GM18505 (cell line): Measurements from ENCODE around the gene MYO1E.
A peak's percentile ranks its signal among the peaks of the same experiment; 100 is the strongest.

Experiments used
- ATAC-seq: cut with Tn5 transposase; IDR thresholded peaks from one replicate; pipeline ENCODE4 v1.9.1; 2021; ENCODE audit not compliant: unreplicated experiment
- POLR2A ChIP-seq: IDR thresholded peaks from 4 replicates; pipeline ENCODE4 v1.6.1; 2011; ENCODE audit warnings: borderline replicate concordance; ENCODE audit not compliant: insufficient read depth, insufficient read length; ENCODE audit errors: extremely low read depth

The MYO1E gene

DNA sequence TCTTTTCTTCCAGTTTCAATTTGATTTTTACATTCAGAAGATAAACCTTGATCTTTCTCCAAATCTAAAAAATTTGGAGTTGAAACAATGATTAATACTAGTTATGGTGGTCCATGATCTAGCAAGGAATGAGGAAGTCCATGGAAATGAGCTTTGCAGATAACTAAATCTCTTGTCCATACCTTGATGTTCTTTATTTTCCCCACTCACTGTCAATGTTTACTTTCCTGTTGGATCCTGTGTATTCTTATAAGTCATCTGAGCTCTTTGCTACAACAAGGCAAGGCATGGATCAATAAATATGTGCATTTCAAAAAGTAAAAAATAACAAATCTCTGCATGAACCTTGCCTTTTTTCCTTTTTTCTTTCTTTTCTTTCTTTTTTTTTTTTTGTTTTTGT, 6.2 kb upstream of the MYO1E start:
- ATAC-seq: no peak
- no peak for TF ChIP-seq POLR2A

DNA sequence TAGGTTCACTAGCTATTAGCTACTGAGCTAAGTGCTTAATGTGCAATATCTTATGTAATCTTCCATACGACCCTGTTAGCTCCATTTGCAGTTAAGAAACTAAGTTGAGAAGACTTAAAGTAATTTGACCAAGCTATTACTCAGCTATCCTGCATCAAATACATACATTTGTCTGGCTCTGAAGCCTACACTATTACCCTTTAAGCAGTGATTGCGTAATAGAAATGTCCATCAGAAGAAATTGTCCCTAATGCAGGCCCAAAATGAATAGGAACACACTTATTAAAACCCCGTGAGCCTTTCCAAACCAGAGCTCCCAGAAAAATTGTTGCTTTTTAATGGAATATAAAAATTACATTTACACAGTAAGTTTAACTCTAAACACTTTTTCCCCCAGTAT, 5.3 kb upstream of the MYO1E start:
- no peak for ATAC-seq
- TF ChIP-seq POLR2A: no peak

- no peak for ATAC-seq
- TF ChIP-seq POLR2A: no peak
These were observed 4.1 kb upstream of the MYO1E start for GRCh38 chr15:59376733-59377132.

GRCh38 chr15:59373215-59373614, 544 bp upstream of the MYO1E start:
- no peak for TF ChIP-seq POLR2A
- no peak for ATAC-seq

DNA sequence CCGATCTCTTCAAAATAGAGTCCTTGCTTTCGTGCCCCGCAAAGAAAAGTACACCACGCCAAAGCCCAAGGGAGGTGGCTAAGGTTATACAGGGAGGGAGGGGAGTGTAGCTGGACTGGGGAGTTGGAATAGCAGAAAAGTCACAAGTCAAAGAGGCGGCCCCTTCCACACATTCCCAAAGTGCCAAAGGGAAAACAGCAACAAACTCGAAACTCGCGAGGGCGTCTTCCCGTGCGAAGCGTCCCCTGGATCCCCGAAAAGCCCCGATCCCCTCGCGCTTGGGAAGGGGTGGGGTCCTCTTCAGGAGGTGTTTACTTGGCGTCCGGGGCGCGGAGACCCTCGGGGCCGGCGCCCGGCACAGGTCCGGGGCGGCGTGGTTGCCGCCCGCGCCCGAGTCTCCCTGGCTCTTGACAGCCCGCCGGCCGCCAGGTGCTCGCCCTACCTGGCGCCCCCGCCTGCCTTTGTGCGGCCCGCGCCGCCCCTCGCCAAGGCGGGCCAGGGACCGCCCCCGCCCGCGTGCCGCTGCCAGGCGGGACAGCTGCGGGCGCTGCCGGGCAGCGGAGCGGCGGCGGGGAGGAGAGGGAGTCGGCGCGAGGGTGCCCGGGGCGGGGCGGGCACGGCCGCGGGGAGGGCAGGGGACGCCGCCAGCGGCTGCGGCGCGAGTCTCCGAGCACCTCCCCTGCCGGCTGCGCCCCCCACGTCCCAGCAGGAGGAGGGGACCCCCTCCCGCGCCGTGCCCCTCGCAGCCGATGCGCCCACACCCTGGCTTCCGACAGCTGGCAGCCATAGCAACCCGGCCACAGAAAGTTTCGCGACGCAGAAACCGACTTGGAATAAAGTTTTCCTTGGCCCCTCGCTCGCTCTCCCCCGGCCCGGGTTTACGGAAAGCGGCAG, 966 bp downstream of the MYO1E start:
- peak; percentile 23 for TF ChIP-seq POLR2A
- ATAC-seq: no peak

DNA sequence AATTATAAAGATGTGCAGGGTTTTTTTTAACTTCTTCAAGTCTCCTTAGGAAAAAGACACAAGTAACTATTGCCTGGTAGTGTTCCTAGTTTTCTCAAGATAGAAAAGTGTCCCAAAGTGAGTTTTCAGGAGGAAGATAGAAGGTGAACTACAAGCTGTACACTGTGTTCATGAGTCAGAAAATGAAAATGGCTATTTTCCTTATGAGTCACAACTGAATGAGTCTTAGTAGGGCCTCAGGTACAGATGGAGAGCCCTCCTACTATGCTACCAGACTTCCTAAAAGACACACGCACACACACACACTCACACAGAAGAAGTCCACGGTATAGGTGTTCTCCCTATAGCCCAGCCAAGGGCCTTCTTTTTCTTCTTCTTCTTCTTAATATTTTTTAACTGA, 3.1 kb downstream of the MYO1E start:
- ATAC-seq: no peak

GRCh38 chr15:59367022-59367451, 5.6 kb downstream of the MYO1E start:
- ATAC-seq: no peak
- TF ChIP-seq POLR2A: no peak

More for the DNA sequence above, 3.1 kb downstream of the MYO1E start:
- no peak for TF ChIP-seq POLR2A

GRCh38 chr15:59366333-59367021, 6.2 kb downstream of the MYO1E start:
- no peak for ATAC-seq
- no peak for TF ChIP-seq POLR2A

DNA sequence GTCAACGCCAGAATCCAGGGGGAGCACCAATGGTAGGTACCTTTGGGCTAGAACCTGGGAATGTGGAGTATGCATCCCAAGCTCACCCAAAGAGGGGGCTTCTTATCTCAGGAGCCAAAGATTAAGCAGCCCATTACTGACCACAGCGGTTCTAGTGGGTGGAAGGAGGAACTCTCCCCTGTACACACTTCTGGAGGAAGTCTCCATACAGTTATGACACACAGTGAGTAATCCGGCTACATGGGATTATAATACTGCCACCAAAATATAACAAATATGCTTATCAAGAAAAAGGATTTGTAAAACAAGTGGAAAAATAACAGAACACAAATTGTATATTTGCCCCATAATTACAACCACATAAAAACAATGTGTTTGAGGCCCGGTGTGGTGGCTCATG, 8.4 kb downstream of the MYO1E start:
- no peak for ATAC-seq
- no peak for TF ChIP-seq POLR2A

GRCh38 chr15:59362331-59362730, 10.3 kb downstream of the MYO1E start:
- ATAC-seq: no peak
- no peak for TF ChIP-seq POLR2A

DNA sequence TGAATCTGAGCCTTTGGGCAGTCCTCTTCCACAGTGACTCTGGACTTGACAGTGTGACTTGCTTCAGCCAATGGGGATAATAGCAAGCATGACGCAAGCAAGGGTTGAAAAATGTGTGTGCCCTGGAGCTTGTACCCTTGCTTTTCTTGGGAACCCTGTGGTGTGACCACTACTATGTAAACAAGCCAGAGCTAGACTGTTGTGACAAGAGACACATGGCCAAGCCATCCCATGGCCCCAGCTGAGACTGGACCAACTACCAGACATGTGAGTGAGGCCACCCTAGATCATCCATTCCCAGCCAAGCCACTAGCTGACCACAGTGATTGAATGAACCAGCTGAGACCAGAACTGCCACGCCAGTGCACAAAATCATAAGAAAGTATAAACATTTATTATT, 11.8 kb downstream of the MYO1E start:
- TF ChIP-seq POLR2A: no peak
- no peak for ATAC-seq

- ATAC-seq: no peak
- no peak for TF ChIP-seq POLR2A
These were observed 12.4 kb downstream of the MYO1E start for GRCh38 chr15:59360305-59360704.

DNA sequence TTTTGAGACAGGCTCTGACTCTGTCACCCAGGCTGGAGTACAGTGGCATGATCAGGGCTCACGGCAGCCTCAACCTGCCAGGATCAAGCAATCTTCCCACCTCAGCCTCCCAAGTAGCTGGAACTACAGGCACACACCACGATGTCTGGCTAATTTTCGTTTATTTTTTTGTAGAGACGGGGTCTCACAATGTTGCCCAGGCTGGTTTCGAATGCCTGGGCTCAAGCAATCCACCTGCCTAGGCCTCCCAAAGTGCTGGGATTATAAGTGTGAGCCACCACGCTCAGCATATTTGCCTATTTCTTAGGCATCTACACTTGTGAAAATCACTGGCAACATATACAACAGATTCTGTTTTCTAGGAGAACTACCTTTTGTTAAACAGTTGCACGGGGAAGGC, 16.9 kb downstream of the MYO1E start:
- no peak for TF ChIP-seq POLR2A
- ATAC-seq: no peak
